GM18909 (cell line): ENCODE data around the gene CCDC85B.

Experiments used
- ATAC-seq: cut with Tn5 transposase; IDR thresholded peaks from one replicate; pipeline ENCODE4 v1.9.1; 2021; ENCODE audit warnings: mild to moderate bottlenecking; ENCODE audit not compliant: unreplicated experiment, poor library complexity

CCDC85B gene

DNA sequence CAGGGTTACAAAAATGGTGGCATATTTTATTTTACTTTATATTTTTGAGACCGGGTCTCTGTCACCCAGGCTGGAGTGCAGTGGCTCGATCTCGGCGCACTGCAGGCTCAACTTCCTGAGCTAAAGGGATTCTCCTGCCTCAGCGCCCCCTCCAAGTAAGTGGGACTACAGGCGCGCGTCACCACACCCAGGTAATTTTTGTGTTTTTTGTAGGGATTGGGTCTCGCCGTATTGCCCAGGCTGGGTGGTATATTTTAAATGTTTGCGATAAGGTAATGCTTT lies 10.4 kb downstream of the CCDC85B start:
- no peak for ATAC-seq

DNA sequence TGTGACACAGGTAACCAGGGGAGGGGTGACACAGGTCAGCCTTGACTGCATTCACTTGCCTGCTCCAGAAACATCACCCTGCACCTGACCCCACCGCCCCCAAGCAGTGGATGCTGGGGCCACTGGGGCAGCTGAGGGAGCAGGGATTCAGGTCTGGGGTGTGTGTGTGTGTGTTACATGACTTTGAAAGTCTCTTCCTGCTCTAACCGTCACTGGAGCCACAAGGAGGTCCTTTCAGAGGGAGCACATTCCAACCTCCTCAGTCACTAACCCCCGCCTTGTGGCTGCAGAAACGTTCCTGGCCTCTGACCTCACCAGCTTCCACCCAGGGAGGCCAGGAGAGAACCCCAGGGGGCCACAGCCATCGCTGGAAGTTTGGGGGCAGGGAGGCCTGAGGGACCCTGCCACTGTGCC lies 12.6 kb downstream of the CCDC85B start:
- ATAC-seq: no peak

DNA sequence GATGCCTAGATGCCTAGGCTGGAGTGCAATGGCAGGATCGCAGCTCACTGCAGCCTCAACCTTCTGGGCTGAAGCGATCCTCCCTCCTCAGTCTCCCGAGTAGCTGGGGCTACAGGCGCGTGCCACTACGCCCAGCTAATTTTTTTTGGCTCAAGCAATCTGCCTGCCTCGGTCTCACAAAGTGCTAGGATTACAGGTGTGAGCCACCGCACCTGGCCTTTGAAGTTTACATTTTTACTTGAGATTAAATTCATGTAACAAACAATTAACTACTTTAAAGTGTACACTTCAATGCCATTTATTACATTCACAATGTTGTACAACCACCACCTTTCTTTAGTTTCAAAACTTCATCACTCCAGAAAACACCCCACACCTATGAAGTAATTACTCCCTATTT lies 13.2 kb downstream of the CCDC85B start:
- ATAC-seq: no peak

DNA sequence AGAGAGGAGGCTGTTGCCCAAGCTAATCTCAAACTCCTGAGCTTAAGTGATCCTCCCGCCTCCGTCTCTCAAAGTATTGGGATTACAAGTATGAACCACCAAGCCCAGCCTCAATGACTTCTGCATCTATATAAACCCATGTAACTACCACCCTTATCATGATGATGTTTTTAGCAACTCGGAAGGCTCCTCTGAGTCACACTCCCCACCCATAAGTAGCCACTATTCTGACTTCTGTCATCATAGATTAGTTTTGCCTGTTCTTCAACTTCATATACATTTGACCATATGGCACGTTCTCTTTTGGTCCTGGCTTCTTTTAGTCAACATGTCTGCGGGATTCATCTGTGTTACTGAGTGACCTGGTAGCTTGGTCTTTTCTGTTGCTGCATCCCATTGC lies 16.1 kb downstream of the CCDC85B start:
- no peak for ATAC-seq

DNA sequence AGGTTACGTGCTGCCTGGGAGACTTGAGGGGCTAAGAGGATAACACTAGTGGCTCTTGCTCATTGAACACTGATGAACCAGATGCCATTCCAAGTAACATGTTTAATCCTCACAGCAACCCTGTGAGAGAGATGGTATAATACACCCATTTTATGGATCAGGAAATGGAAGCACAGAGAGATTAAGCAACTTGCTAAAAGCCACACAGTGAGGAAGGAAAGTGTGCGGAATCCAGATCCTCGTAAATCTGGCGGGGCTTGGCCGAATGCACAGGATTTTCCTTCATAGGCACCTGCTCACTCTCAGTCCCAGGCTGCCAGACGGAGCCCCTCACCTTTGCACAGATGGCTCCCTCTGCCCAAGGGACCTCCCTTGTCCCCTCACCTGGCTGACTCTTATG lies 17.4 kb downstream of the CCDC85B start:
- no peak for ATAC-seq

DNA sequence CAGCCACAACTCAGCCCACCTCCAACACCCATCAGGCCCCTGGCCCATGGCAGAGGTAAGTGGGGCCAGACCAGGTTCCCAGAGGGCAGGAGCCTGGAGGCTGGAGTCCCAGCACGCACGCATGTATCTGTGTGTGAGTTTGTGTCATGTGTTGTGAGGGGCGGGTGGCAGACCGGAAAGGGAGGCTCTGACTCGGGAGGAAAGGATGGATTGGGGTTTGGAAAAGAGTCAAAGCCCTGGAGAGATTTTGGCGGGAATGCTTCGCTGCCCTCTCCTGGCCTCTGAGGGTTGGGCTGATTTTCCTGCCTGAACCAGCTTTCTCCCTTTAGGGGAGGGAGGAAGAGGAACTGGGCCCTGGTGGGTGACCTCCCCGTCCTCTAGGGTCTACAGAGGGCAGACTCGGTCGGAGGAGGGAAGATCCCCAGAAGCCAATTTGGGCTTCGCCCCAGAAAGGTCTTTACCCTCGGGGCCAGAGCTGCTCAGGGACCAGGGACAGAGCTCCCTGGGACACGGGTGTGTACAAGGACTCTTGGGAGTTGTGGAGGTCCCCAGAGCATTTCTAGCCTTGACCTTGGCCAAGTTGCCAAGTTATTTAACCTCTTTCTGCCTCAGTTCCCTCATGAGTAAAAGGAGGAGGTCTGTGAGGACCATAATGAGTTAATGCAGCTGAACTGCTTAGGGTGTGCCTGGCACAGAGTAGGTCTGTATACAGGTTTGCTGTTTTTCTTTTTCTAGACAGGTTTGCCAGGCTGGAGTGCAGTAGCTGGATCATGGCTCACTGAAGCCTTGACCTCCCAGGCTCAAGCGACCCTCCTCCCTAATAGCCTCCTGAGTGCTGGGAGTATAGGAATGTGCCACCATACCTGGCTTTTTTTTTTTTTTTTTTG lies 21.5 kb downstream of the CCDC85B start:
- no peak for ATAC-seq

DNA sequence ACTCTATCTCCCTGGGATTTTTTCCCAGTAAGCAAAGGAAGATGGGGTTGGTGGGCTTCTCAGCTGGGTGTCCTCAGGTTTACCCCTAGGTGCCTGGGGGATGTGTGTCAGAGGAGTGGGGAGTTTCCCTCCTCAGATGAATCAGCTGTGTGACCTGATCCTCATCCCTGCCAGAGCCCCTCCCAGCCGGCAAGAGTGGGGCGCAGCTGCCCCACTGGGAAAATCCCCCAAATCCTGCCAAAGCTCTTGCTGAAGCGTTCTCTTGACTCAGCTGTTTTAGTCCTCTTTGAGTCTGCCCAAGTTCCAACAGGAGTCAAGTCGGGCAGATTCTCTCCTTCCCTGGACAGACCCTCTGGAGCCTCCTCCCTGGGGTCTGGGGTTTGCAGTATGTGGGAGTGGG lies 22.4 kb downstream of the CCDC85B start:
- no peak for ATAC-seq

DNA sequence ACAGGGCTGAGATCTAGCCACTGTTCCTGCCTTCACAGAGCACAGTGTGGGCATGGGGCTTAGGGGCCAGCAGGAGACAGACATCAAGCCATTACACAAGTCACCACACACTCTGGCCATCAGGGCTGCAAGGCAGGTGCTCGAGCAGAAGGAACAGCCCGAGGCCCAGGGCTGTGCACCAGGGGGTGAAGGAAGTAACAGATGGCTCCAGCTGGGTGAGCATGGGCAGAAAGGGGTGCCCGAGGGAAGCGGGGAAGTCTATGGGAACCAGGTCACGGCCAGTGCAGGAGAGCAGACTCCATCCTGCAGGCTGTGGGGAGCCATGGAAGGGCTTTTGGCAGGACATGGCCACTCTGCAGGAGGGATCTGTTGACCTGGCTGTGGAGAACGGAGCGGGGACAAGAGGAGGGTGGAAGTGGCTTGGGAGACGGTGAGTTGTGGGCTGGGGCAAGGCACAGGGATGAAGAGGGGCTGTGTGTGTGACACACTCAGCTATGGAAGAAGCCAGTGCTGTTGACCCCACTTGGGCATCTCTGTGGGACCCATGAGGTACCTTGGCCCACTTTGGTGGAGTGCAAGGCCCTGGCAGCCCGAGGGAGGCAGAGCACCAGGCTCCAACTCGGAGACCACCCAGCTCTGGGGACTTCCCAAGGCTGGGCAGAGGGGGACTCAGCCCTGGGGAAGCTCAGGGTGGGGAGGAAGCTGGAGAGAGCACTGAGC lies 24.8 kb downstream of the CCDC85B start:
- ATAC-seq: no peak

DNA sequence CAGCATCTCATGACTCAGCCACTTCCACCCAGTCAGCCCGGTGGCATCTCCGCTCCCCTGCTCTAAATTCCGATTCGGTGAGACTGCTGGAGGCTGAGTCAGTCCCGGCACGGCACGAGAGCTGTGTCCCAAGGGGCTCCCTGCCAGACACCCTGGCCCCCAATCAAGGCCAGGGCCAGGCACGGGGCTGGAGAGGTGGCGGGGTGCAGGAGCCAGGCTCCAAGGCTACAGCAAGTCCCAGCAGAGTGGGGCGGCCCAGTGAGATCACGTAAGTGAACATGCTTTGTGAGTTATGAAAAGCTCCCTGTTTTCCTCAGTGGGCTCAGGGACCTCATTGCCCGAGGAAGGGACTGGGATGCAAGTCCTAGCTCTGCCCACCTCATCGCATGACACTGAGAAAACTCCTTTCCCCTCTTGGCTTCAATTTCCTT lies 25.4 kb downstream of the CCDC85B start:
- no peak for ATAC-seq

DNA sequence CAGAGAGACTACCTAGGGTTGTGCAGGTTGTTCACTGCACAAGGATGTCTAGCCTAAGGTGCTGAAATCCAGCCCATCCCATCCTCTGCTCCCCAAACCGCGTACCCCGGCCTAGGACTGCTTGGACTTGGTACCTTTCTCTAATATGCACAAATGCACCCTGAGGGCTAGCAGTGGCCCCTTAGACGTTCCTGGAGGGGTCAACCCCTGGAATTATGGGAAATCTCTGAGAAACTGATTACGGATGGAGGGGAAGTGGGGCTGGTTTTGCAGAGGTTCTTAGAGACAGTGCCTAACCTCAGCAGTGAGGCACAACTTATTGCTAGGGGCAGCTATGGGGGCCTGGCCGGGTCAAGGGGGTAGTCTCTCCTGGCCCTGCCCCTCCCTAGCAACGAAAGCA lies 25.9 kb downstream of the CCDC85B start:
- no peak for ATAC-seq

DNA sequence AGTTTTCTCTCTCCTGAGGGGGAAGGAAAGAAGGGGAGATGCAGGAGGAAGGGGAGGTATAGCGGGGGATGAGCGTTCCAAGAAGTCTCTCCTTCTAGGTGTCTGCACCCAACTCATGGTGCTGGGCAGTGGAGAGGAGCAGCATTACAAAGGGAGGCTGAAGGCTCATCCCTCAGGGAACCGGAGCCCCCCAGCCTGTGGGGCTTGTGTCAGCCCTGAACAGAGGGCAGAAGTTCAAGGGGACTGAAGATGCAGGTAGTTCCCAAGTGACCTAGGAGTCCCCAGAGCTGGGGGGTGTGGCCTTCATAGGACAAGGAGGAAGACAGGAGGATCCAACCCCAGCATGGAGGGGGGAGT lies 26.6 kb downstream of the CCDC85B start:
- no peak for ATAC-seq

DNA sequence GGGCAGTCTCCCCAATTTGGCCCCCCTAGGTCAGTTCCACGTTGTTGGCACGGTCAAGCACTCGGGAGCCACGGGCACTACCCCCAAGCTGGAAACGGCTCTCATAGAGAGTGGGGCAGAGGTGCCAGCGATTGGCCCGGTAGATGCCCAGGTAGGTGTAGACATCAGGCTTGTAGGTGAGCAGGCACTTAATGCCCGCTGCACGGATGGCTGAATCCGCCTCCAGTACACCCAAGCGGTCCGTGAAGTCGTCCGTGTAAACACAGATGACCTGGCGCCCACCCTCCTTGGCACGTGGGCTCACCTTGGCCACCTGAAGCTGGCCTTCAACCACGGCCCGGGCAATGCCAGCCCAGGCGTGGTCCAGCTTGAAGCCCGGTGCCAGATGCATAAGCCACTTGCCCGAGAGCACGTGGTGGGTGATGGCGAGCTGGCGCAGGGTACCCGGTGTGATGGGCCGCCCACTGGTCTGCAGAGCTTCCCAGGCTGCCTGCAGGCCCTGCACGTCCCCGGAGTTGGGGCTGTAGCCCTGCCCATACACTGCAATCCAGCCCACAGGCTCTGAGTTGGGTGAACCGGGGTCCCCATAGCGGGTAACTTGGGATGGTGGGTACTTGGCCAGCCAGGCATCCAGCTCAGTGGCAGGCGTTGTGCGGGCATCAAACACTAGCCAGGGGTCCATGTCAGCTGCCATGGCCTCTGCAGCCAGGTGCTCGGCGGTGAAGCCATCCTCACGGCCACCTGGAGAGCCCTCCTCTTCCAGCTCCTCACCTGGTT lies 27.1 kb downstream of the CCDC85B start:
- no peak for ATAC-seq

DNA sequence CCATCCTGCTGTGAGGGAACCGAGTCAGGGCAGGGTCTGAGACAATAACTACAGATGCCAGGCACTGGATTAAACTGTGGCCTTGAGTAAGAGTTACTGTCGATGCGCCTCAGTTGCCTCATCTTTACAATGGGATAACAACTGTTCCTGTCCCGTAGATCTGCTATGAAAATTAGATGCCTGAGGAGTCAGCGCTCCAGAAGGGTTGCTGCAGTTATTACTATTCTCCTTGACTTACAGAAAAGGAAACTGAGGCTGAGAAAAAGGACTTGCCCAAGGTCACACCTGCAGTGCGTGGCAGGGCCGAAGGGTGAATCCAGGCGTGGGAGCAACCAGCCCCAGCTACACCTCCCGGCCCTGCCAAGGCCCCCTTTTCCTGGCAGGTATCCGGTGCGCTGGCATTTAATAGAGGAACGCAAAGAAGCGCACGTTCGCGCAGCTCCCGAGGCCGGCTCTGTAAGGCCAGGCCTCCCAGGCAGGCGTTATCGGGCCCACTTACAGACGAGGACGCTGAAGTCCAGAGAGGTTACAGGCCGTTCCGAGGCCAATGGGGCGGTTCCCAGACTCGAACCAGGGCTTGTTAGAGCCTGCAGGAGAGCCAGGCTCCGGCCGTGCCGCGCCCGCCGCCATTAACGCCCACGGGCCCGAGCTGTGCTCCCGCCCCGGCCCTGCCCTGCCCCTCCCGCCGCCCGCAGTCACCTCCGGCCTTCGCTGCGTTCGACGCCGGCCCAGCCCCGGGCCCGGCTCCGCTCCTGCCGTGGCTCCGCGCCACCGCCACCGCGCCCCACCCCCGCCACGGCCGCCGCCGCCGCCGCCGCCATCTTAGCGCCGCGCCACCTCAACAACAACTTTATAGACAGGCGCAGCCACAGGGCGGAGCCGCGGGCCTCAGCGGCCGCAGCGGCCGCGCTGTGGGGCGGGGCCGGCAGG lies 28.0 kb downstream of the CCDC85B start, which contains the start of gene C11orf68:
C11orf68 (minus strand) TSS at position 852 of the 930 bp plus-strand sequence; CDS start at position 821, 31 bp downstream.
- ATAC-seq: peak; percentile 41

DNA sequence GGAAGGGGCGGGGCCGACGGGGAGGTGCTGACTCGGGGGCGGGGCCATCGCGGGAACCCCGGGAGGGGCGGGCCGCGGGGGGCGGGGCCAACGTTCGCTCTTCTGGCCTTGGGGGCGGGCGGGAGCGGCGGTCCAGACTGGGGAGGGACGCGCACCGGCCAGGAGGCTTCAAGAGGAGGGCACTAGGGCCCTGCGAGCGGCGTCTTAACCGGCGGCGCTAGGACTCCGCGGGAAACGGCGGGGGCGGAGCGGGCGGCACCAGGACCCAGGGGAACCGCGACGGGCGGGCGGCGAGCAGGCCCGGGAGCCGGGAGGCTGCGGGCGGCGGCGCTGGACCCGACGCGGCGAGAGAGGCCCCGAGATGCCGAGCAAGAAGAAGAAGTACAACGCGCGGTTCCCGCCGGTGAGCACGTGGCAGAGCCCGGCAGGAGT lies 28.7 kb downstream of the CCDC85B start, which contains the start of gene DRAP1:
DRAP1 (plus strand) TSS at position 286 of the 432 bp plus-strand sequence; CDS start at position 362, 76 bp downstream.
- ATAC-seq: peak; percentile 83

DNA sequence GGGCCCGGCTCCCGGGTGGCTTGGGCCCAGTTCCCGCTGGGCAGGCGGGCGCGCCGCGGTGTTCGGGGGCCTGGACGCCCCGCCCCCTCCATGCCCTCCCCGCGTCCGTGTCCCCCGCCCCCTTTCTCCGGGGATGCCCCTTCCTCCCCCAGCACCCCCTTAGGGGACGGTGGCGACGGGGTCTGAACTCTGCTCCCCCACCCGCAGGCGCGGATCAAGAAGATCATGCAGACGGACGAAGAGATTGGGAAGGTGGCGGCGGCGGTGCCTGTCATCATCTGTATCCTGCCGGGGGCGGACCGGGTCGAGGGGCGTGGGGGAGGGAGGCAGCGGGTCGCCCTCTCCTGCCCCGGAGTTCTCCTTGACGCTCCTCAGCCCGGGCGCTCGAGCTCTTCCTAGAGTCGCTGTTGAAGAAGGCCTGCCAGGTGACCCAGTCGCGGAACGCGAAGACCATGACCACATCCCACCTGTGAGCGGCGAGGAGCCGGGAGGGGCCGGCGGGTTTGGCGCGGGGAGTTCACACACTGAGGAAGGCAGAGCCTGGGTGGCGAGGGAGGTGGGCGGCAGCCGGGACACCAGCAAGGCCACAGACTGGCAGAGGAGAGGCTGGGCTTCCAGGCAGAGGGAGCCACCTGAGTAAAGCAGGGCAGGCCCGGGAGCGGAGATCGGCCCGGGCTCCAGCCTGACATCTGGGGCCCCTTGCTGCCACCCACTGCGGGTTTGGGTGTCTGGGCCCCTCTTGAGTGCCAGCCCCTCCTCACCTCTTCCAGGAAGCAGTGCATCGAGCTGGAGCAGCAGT lies 29.3 kb downstream of the CCDC85B start:
- peak; percentile 44 for ATAC-seq

DNA sequence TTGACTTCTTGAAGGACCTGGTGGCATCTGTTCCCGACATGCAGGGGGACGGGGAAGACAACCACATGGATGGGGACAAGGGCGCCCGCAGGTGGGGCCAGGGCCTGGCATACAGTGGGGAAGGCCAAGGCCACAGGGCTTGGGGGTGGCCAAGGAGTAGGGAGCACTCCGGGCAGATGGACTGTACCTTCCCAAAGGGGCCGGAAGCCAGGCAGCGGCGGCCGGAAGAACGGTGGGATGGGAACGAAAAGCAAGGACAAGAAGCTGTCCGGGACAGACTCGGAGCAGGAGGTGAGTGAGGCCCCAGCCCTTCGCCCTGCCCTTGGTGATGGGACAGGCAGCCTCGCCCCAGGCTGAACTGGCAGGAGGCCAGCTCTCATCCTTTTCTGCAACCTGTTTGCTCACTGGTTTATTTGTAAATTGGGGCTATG lies 29.9 kb downstream of the CCDC85B start:
- no peak for ATAC-seq

DNA sequence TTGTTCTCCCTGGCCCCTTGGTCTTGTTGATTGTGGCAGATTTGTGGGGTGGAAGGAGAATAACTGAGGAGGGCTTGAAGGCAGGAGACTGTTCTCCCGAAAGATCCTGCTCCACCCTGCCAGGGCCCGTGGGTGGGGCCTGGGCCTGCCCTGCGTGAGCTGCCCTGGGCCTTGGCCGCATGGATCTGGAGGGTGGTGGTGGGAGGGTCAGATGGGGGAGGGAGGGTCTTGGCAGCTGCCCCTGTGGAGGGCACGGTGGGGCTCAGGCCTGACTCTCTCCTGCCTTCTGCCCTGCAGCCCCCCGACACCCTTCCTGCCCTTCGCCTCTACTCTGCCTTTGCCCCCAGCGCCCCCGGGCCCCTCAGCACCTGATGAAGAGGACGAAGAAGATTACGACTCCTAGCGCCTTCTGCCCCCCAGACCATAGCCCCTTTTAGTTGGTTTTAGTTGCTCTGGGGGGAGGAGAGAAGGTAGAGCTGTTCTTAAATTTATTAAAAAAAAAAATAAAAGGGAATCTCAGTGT lies 30.6 kb downstream of the CCDC85B start:
- no peak for ATAC-seq

DNA sequence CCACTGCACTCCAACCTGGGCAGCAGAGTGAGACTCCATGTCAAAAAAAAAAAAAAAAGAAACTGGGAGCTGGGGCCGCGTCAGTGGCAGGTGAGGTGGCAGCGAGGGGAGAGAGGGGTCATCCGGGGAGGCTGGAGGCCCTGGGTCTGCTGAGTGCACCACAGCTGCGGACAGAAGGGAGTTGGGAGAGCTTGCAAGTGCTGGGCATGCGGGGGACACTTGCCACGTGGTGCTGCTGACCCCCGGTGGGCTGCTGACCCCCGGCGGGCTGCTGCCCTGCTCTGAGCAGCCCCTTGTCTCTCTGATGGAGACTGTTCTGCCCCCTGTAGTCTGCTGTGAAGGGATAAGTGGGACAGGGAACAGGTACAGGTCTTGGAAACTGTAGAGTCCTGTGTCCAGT lies 31.4 kb downstream of the CCDC85B start:
- ATAC-seq: no peak

DNA sequence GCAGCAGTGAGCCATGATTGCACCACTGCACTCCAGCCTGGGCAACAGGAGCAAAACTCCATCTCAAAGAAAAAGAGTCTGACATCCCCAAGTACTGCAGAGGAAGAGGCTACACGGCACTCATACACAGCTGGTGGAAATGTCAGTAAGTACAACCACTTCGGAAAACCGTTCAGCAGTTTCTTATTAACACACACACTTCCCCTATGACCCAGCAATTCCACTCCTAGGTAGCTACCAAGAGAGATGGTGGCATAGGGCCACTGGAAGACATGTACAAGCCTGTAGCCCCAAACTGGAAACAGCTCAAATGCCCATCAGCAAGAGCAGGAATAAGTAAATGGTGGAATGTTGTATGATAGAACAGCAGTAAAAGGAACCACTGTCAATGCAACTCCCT lies 32.1 kb downstream of the CCDC85B start:
- no peak for ATAC-seq
